Testis (tissue), 3 donors: ENCODE measurements around the gene PPP1R12B. TPM values are rescaled to one million over a fixed set of nuclear protein-coding genes. Genes with fewer than 3 reads are reported as not detected.
"Not testable (repeated sequence)": the region's sequence is repeated elsewhere in the genome, so short reads cannot be mapped to it uniquely, and the experiment has no call there.

Source experiments
- DNase-seq: peaks from one replicate; pipeline ENCODE4 v3.0.0-alpha.2; 2019
- H3K27ac ChIP-seq, 2 donors: fragments of 200-600 bp; sonication (generic); one replicate each; pipeline ENCODE4 v1.5.1; 2019
- H3K27me3 ChIP-seq: fragments of 200-600 bp; sonication (generic); one replicate; pipeline ENCODE4 v1.5.1; 2019
- H3K36me3 ChIP-seq: fragments of 200-600 bp; sonication (generic); one replicate; pipeline ENCODE4 v1.5.1; 2017; ENCODE audit warnings: low read depth; ENCODE audit errors: missing control alignments
- H3K4me1 ChIP-seq: fragments of 200-600 bp; sonication (generic); one replicate; pipeline ENCODE4 v1.5.1; 2019
- H3K4me3 ChIP-seq, 2 donors: fragments of 200-600 bp; sonication (generic); one replicate each; pipeline ENCODE4 v1.5.1; 2017 to 2019
- H3K9me3 ChIP-seq: fragments of 200-600 bp; sonication (generic); one replicate; pipeline ENCODE4 v1.5.1; 2017
- POLR2A ChIP-seq: fragments of 450-650 bp; IDR thresholded peaks from one replicate; pipeline ENCODE4 v1.6.1; 2017; ENCODE audit warnings: antibody characterized with exemption, mild to moderate bottlenecking, moderate library complexity
- WGBS, 2 donors: methylation state at CpG; one replicate each; pipeline ENCODE4 v1.1.5; 2018; 5-methylcytosine and 5-hydroxymethylcytosine counted together
- intact Hi-C: fragments of 100-400 bp; cut with DNase I; formaldehyde crosslinking; loops from one replicate; pipeline ENCODE4 v1.15.1; 2023; ENCODE audit warnings: low total_unique reads
- polyA plus RNA-seq: library from polyadenylated mRNA; stranded (reverse); fragments of 350-450 nt; fragmentation: Illumina TruSeq; extraction: RNeasy Lipid Tissue Mini Kit (QIAGEN cat#74804); gene quantifications from one replicate; pipeline ENCODE4 v1.2.3, GENCODE V29; 2014; ENCODE audit warnings: low read depth, low replicate concordance; ENCODE audit not compliant: insufficient read depth
- total RNA-seq, 2 donors: library from RNA; depleted of rRNA; stranded (reverse); fragments of >200 nt; gene quantifications; one replicate each; pipeline ENCODE4 v1.2.3, GENCODE V29; 2016
- TF ChIP-seq, protein P1 (sequence below), 3 experiments: fragments of 450-650 bp in 2 of 3; fragments of 200-600 bp in 1 of 3; sonication (generic) in 1 of 3; IDR thresholded peaks; one replicate each; pipeline ENCODE4 v1.5.1; 2016 to 2019; ENCODE audit warnings: antibody characterized with exemption in 3 of 3, mild to moderate bottlenecking in 2 of 3, moderate library complexity in 1 of 3

PPP1R12B gene
- total and polyA plus RNA-seq, 3 donors from 2014 or later, result 32.6 to 61.2 (median 54.6) TPM

DNA sequence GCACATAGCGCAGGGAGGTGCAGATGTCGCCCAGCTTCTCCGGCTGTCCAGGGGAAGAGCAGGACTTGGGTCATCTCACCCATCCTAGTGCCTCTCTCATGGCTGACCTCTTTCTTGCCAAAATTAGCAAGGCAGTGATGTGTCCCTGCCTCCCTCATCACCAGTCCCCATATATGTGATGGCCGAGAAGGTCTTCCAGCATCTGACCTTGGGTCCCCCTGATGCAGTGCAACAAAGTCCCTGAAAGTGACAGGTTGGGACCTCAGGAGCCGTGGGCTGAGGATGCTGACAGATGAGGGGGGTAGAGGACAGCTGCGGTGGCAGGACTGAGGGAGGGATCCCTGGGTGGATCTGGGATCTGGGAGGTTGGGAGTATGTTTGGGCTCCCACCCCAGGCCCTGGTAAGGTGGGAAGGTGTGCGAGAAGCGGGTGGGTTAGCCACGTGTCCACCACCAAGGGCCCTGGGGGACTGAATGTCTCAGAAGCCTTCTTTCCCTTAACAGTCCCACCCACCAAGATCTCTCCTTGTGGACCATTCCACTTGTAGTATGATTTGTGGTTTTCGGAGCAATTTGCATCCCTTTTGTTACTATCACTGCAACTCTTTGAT, 252.0 kb downstream of the PPP1R12B start:
- Histone ChIP-seq H3K27me3 (no peaks in the 10 kb centered on the region), H3K4me3 (no peak overlapping the region), H3K4me1 (no peaks in the 10 kb centered on the region), H3K9me3 (no peaks in the 10 kb centered on the region), H3K36me3 (no peaks in the 10 kb centered on the region), H3K27ac (no peak overlapping the region)
- WGBS, 2 donors, result 82 to 85% methylated on average over 9 to 10 of the region's 10 CpGs
- no peak for TF ChIP-seq POLR2A
- TF ChIP-seq, protein P1, sequence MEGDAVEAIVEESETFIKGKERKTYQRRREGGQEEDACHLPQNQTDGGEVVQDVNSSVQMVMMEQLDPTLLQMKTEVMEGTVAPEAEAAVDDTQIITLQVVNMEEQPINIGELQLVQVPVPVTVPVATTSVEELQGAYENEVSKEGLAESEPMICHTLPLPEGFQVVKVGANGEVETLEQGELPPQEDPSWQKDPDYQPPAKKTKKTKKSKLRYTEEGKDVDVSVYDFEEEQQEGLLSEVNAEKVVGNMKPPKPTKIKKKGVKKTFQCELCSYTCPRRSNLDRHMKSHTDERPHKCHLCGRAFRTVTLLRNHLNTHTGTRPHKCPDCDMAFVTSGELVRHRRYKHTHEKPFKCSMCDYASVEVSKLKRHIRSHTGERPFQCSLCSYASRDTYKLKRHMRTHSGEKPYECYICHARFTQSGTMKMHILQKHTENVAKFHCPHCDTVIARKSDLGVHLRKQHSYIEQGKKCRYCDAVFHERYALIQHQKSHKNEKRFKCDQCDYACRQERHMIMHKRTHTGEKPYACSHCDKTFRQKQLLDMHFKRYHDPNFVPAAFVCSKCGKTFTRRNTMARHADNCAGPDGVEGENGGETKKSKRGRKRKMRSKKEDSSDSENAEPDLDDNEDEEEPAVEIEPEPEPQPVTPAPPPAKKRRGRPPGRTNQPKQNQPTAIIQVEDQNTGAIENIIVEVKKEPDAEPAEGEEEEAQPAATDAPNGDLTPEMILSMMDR (IDR thresholded peaks at IDR 0.05), result no peak
- no peak for DNase-seq
- intact Hi-C loops, result no loop called here

DNA sequence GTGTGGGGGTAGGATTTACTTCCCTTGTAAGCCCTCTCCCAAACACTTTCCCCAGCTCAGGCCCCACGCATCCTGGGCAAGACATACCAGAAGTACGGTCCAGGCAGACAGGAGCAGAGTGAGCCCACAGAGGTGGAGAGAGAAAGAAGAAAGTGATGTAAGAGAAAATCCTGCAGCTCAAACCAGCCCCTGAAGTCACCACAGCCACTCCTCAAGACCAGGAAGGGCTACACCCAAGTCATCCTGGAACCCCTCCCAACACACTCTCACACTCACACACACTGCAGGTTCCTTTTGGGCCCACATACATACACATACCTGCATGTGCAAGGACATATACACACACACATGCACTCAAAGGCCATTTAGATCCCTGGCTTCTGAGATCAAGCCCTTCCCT, 254.9 kb downstream of the PPP1R12B start:
- WGBS, 2 donors, result 87 to 89% methylated on average over 2 of the region's 2 CpGs
- Histone ChIP-seq H3K4me1 (no peaks in the 10 kb centered on the region), H3K27me3 (no peaks in the 10 kb centered on the region), H3K9me3 (no peaks in the 10 kb centered on the region), H3K4me3 (no peak overlapping the region), H3K27ac (no peak overlapping the region), H3K36me3 (no peaks in the 10 kb centered on the region)
- DNase-seq, result no peak
- no peak for TF ChIP-seq POLR2A
- TF ChIP-seq, protein P1 (IDR thresholded peaks at IDR 0.05), result no peak
- intact Hi-C loops, result no loop called here

DNA sequence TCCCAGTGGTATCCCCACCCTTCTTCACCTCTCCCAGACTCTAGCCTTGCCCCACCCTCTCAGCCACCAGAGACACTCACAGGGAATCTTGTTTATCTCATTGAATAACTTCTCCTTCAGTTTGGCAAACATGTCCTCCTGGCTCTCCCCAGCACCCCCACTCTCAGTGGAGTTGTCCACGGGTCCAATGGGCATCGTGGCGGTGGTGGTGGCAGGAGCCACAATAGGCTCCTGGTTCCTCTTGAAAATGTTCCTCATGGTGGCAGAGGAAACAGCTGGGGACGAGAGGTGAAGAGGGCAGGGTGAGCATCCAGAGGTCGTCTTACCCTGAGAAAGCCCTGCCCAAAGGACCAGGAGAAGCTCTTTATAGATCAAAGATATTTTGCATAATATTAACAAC, 257.0 kb downstream of the PPP1R12B start:
- 91 to 92% methylated on average over 5 of the region's 5 CpGs for WGBS, 2 donors
- intact Hi-C loops, result no loop called here
- no peaks in the 10 kb centered on the region for H3K27me3 ChIP-seq
- no peak for DNase-seq
- H3K4me3 ChIP-seq, result no peak overlapping the region
- H3K9me3 ChIP-seq, result no peaks in the 10 kb centered on the region
- TF ChIP-seq, protein P1 (IDR thresholded peaks at IDR 0.05), result no peak
- no peak for TF ChIP-seq POLR2A
- H3K27ac ChIP-seq, result no peak overlapping the region
- no peaks in the 10 kb centered on the region for H3K36me3 ChIP-seq
- H3K4me1 ChIP-seq, result no peaks in the 10 kb centered on the region

DNA sequence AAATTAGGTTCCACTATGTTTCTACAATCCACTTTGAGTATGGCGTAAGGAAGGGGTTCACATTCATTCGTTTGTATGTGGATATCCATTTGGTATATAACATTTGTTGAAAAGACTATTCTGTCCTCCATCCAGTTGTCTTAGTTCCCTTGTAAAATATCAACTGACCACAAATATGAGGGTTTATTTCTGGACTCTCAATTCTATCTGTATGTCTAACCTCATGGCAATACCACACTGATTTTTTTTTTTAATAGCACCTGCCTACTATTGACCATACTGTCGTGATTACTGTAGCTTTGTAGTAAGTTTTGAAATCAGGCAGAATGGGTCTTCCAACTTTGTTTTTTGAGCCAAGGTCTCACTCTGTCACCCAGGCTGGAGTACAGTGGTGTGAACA, 263.5 kb downstream of the PPP1R12B start:
- H3K36me3 ChIP-seq, H3K4me3 ChIP-seq, H3K27me3 ChIP-seq, H3K27ac ChIP-seq, H3K9me3 ChIP-seq, H3K4me1 ChIP-seq, DNase-seq, intact Hi-C loops: not testable (repeated sequence)
- WGBS, 2 donors, result 95 to 99% methylated on average over 3 of the region's 3 CpGs

DNA sequence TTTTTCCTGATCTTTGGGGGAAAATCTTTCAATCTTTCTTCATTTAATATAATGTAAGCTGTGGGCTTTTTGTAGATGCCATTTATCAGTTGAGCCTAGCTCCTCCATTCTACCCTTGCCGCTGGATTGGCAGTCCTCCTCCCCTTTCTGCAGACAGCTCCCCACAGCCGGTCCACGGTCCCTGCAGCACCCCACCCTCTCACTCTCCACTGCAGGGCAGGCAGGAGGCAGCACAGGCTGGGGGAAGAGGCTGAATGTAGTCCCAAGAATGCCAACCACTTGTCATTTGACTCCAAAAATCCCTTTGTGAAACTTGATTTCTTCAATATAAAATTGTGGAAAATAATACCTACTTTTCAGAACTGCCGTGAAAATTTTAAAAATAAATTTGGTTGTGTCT, 265.1 kb downstream of the PPP1R12B start:
- intact Hi-C loops, result no loop called here
- Histone ChIP-seq H3K4me1 (peaks cover 6% of the 10 kb centered on the region), H3K36me3 (no peaks in the 10 kb centered on the region), H3K27me3 (no peaks in the 10 kb centered on the region), H3K4me3 (no peak overlapping the region), H3K27ac (no peak overlapping the region), H3K9me3 (no peaks in the 10 kb centered on the region)
- TF ChIP-seq POLR2A, result no peak
- TF ChIP-seq, protein P1 (IDR thresholded peaks at IDR 0.05), result no peak
- DNase-seq, result no peak
- 94 to 95% methylated on average over 4 of the region's 4 CpGs for WGBS, 2 donors

DNA sequence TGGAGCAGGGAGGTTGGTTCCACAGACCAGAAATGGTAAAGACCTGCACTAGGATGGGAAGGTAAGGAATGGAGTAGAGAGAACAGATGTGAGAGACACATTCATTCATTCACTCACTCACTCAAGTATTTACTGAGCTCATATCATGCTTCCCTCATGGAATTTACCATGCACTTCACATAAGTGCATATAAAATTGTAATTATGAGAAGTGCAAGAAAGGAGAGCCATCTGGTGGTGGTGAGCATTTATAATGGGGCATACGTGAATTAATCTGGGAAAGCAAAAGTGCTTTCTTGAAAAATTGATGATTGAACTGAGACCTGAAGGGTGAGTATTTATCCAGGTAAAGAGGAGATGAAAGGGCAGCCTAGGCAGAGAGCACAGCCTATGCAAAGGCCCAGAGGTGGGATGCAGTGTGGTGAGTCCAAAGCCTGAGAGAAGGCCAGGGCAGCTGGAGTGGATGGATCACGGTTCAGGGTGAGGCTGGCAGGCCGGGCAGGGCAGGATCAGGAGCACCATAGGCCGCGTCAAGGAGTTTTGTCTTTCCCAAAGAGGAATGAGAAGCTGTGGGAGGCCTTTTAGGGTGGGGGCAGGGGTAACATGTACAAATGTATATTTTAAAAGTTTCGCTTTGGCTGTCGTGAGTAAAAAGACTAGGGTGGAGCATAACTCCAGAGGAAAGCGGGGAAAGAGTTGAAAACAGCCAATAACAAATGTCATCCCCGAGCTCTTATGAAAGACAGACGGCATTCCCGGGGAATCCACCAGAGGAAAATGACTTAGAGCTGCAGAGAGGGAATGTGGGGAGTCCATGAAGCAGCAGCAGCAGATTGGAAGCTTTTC, 266.1 kb downstream of the PPP1R12B start:
- H3K27me3 ChIP-seq, H3K4me3 ChIP-seq, H3K27ac ChIP-seq, H3K36me3 ChIP-seq, H3K9me3 ChIP-seq, intact Hi-C loops, DNase-seq: not testable (repeated sequence)
- 92 to 94% methylated on average over 11 of the region's 11 CpGs for WGBS, 2 donors
- peaks cover 14% of the 10 kb centered on the region for H3K4me1 ChIP-seq

DNA sequence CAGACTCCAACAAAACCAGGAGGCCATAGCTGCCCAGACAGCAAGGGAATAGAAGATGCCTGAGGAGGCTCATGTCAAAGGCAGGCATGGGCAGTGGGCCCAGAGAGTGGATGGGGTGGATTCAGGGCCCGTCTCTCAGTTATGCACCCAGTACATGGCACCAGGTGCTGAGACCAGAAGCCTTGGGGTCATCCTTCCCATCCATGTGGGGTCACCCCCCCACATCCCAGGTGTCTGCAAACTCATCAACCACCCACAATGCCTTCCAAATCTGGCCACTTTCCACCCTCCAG, 266.7 kb downstream of the PPP1R12B start:
- DNase-seq, H3K36me3 ChIP-seq, H3K9me3 ChIP-seq, H3K27me3 ChIP-seq, intact Hi-C loops, H3K27ac ChIP-seq, H3K4me3 ChIP-seq: not testable (repeated sequence)
- peaks cover 14% of the 10 kb centered on the region for H3K4me1 ChIP-seq
- 80 to 92% methylated on average over 1 of the region's 1 CpG for WGBS, 2 donors
